Suprapubic skin (tissue), 3 donors: Measurements from ENCODE around the gene PRRC1.

Experiments used
- POLR2A ChIP-seq, 2 donors: fragments of 450-650 bp; IDR thresholded peaks; one replicate each; pipeline ENCODE4 v1.6.1; 2017; ENCODE audit warnings: antibody characterized with exemption in 2 of 2, mild to moderate bottlenecking in 2 of 2, moderate library complexity in 2 of 2
- TF ChIP-seq, protein P1 (sequence below), 2 donors: fragments of 200-600 bp in 1 of 2; fragments of 450-650 bp in 1 of 2; sonication (generic) in 1 of 2; IDR thresholded peaks; one replicate each; pipeline ENCODE4 v1.5.1; 2016 to 2019; ENCODE audit warnings: antibody characterized with exemption in 2 of 2, mild to moderate bottlenecking in 1 of 2, moderate library complexity in 1 of 2

DNA sequence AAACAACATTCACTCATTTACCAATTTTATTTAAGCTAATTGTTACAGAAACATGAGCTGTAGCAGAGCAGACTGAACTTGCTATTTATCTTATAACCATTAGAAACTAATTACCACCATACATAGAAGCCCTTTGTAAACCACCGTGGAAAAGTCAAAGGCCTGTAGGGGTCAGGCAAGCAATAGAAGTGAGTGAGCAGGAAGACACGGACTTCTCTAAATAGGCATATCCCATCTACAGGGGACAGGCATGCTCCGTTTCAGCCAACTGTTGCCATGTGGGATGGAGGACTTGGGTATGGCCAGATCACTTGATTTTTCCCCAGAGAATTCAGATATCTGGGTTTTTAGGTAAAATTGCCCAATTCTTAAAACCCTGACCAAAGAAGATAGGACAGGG is 44.8 kb downstream of the PRRC1 start:
- TF ChIP-seq, protein P1, sequence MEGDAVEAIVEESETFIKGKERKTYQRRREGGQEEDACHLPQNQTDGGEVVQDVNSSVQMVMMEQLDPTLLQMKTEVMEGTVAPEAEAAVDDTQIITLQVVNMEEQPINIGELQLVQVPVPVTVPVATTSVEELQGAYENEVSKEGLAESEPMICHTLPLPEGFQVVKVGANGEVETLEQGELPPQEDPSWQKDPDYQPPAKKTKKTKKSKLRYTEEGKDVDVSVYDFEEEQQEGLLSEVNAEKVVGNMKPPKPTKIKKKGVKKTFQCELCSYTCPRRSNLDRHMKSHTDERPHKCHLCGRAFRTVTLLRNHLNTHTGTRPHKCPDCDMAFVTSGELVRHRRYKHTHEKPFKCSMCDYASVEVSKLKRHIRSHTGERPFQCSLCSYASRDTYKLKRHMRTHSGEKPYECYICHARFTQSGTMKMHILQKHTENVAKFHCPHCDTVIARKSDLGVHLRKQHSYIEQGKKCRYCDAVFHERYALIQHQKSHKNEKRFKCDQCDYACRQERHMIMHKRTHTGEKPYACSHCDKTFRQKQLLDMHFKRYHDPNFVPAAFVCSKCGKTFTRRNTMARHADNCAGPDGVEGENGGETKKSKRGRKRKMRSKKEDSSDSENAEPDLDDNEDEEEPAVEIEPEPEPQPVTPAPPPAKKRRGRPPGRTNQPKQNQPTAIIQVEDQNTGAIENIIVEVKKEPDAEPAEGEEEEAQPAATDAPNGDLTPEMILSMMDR (IDR thresholded peaks at IDR 0.05): no peak
- TF ChIP-seq POLR2A (IDR thresholded peaks at IDR 0.05): no peak
